A673 (cell line): ENCODE results near the gene VGLL3. TPM values are rescaled to one million over a fixed set of nuclear protein-coding genes. Genes with fewer than 3 reads are reported as not detected.

Source experiments
- BruUV-seq: library from RNA; stranded (reverse); fragments of 400-500 nt; replicated peaks from 2 replicates; lab custom pipeline; 2021; lab: Mats Ljungman, UMichigan
- CTCF ChIA-PET: fragments of 300-600 bp; sonication (Branson Sonifier 250); formaldehyde crosslinking; loops from one replicate; lab custom pipeline; 2022; ENCODE audit warnings: antibody characterized with exemption; lab: Charles Lee
- POLR2A ChIA-PET: fragments of 300-600 bp; sonication (Branson Sonifier 250); formaldehyde crosslinking; loops from one replicate; lab custom pipeline; 2022; ENCODE audit warnings: antibody characterized with exemption; ENCODE audit not compliant: low non-redundant PET; lab: Charles Lee
- DNase-seq: peaks from one replicate; pipeline ENCODE4 v3.0.0-alpha.2; 2015; ENCODE audit warnings: low spot score
- H3K27ac ChIP-seq: fragments of 200-600 bp; sonication (generic); 2 replicates; pipeline ENCODE4 v1.5.1; 2016; ENCODE audit warnings: mixed run types, low read depth, mild to moderate bottlenecking, mixed read lengths, antibody characterized with exemption, low read length; ENCODE audit not compliant: poor library complexity, severe bottlenecking
- H3K27me3 ChIP-seq: fragments of 200-600 bp; sonication (generic); replicated peaks from 2 replicates; pipeline ENCODE4 v1.6.1; 2017; ENCODE audit warnings: mixed run types, low read depth, mild to moderate bottlenecking, mixed read lengths, antibody characterized with exemption, low read length; ENCODE audit not compliant: insufficient read depth, poor library complexity
- H3K36me3 ChIP-seq: fragments of 200-600 bp; sonication (generic); 2 replicates; pipeline ENCODE4 v1.6.1; 2016; ENCODE audit warnings: mixed run types, mild to moderate bottlenecking, mixed read lengths, antibody characterized with exemption, low read length; ENCODE audit not compliant: insufficient read depth, poor library complexity, severe bottlenecking
- H3K4me1 ChIP-seq: fragments of 200-600 bp; sonication (generic); 2 replicates; pipeline ENCODE4 v1.6.1; 2017; ENCODE audit warnings: mixed run types, mild to moderate bottlenecking, mixed read lengths, antibody characterized with exemption, low read length; ENCODE audit not compliant: insufficient read depth, poor library complexity, severe bottlenecking
- H3K4me3 ChIP-seq: fragments of 200-600 bp; sonication (generic); 2 replicates; pipeline ENCODE4 v1.5.1; 2016; ENCODE audit warnings: low read depth, mixed run types, mild to moderate bottlenecking, mixed read lengths, low read length; ENCODE audit not compliant: poor library complexity, severe bottlenecking
- H3K9me3 ChIP-seq: fragments of 200-600 bp; sonication (generic); 2 replicates; pipeline ENCODE4 v1.6.1; 2016; ENCODE audit warnings: mixed run types, low read depth, mild to moderate bottlenecking, mixed read lengths, antibody characterized with exemption, low read length; ENCODE audit not compliant: poor library complexity, severe bottlenecking
- CTCF ChIP-seq: fragments of 300-800, 200-600 bp; sonication (generic); conservative IDR thresholded peaks from 2 replicates; pipeline ENCODE4 v1.5.1; 2017; ENCODE audit warnings: low read depth, mild to moderate bottlenecking, antibody characterized with exemption, low read length, moderate library complexity, mixed read lengths
- EZH2 ChIP-seq: fragments of 200-600 bp; sonication (generic); IDR thresholded peaks from 2 replicates; pipeline ENCODE4 v1.6.1; 2017; ENCODE audit warnings: borderline replicate concordance, low read depth, mild to moderate bottlenecking, mixed read lengths, antibody characterized with exemption, low read length; ENCODE audit not compliant: poor library complexity, severe bottlenecking
- intact Hi-C: fragments of 100-400 bp; cut with micrococcal nuclease; formaldehyde crosslinking; loops from one replicate; pipeline ENCODE4 v1.10.0; 2022; ENCODE audit not compliant: unreplicated experiment
- total RNA-seq: library from RNA; stranded (reverse); gene quantifications from 2 replicates; pipeline ENCODE4 v1.2.3, GENCODE V29; 2021

Gene VGLL3
- total RNA-seq, 1 experiment from 2014 or later, result 26.8 TPM

GRCh38 chr3:86965166-86965565, 25.8 kb downstream of the VGLL3 start:
- ChIA-PET POLR2A (no interaction called here), CTCF (no interaction called here)
- no TSS peak for BruUV-seq
- H3K4me3 ChIP-seq, result no peak overlapping the region
- H3K9me3 ChIP-seq, result no peaks in the 10 kb centered on the region
- no peak overlapping the region for H3K27ac ChIP-seq
- no peaks in the 10 kb centered on the region for H3K27me3 ChIP-seq
- no peak for TF ChIP-seq CTCF
- TF ChIP-seq EZH2, result no peak
- no peak for DNase-seq
- no peaks in the 10 kb centered on the region for H3K36me3 ChIP-seq
- intact Hi-C loops, result loop anchor here (5.0 to 10.0 kb wide), 3 partner anchors 183 to 1040 kb away; no protein-coding TSS in a partner anchor
- H3K4me1 ChIP-seq, result peaks cover 28% of the 10 kb centered on the region

GRCh38 chr3:86963611-86964010, 27.3 kb downstream of the VGLL3 start:
- Histone ChIP-seq H3K4me3 (no peak overlapping the region), H3K36me3 (no peaks in the 10 kb centered on the region), H3K27me3 (no peaks in the 10 kb centered on the region), H3K4me1 (peaks cover 28% of the 10 kb centered on the region), H3K27ac (no peak overlapping the region), H3K9me3 (no peaks in the 10 kb centered on the region)
- ChIA-PET CTCF (no interaction called here), POLR2A (no interaction called here)
- intact Hi-C loops, result loop anchor here (10.0 kb wide), 1 partner anchor 1041 kb away; no protein-coding TSS in a partner anchor
- no peak for DNase-seq
- no TSS peak for BruUV-seq
- no peak for TF ChIP-seq CTCF
- TF ChIP-seq EZH2, result no peak

DNA sequence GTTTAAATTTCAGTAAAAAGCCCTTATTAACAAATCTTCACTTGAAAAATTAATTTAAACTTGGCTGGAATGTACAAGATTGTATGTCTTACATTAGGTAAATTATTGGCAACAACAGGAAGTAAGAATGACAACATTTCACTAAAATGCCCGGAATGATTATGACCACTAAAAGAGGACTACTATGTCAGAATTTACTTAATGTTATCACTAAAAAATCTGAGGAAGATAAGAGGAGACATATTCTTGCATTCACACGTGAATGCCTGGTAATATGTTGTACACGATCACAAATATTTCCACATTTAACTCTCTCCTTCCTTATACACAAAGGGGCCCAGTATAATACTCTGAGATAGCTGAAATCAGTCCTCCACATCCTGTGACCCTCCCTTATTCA, 29.7 kb downstream of the VGLL3 start:
- BruUV-seq, result no TSS peak
- ChIA-PET POLR2A (no interaction called here), CTCF (no interaction called here)
- H3K27ac ChIP-seq, result no peak overlapping the region
- TF ChIP-seq CTCF (no peak), EZH2 (no peak)
- no peaks in the 10 kb centered on the region for H3K9me3 ChIP-seq
- H3K36me3 ChIP-seq, result no peaks in the 10 kb centered on the region
- DNase-seq, result no peak
- intact Hi-C loops, result loop anchor here (10.0 kb wide), 1 partner anchor 1044 kb away; no protein-coding TSS in a partner anchor
- no peaks in the 10 kb centered on the region for H3K27me3 ChIP-seq
- no peak overlapping the region for H3K4me3 ChIP-seq
- H3K4me1 ChIP-seq, result peaks cover 32% of the 10 kb centered on the region
